Loucy (cell line): ENCODE results near the gene DXO.
"Not testable (repeated sequence)": the region's sequence is repeated elsewhere in the genome, so short reads cannot be mapped to it uniquely, and the experiment has no call there.

Source experiments
- EZH2phosphoT487 ChIP-seq: fragments of 200-600 bp; IDR thresholded peaks from 2 replicates; pipeline ENCODE4 v1.6.1; 2018; ENCODE audit warnings: antibody characterized with exemption, mild to moderate bottlenecking, moderate library complexity, borderline replicate concordance
- TF ChIP-seq, protein P1 (sequence below): fragments of 200-600 bp; sonication (generic); conservative IDR thresholded peaks from 2 replicates; pipeline ENCODE4 v1.5.1; 2014; ENCODE audit warnings: mild to moderate bottlenecking, antibody characterized with exemption, low read length

GRCh38 chr6:31981744-31982143, 9.8 kb upstream of the DXO start, which contains the start of gene C4A:
- TF ChIP-seq, protein P1, sequence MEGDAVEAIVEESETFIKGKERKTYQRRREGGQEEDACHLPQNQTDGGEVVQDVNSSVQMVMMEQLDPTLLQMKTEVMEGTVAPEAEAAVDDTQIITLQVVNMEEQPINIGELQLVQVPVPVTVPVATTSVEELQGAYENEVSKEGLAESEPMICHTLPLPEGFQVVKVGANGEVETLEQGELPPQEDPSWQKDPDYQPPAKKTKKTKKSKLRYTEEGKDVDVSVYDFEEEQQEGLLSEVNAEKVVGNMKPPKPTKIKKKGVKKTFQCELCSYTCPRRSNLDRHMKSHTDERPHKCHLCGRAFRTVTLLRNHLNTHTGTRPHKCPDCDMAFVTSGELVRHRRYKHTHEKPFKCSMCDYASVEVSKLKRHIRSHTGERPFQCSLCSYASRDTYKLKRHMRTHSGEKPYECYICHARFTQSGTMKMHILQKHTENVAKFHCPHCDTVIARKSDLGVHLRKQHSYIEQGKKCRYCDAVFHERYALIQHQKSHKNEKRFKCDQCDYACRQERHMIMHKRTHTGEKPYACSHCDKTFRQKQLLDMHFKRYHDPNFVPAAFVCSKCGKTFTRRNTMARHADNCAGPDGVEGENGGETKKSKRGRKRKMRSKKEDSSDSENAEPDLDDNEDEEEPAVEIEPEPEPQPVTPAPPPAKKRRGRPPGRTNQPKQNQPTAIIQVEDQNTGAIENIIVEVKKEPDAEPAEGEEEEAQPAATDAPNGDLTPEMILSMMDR, result not testable (repeated sequence)
- not testable (repeated sequence) for TF ChIP-seq EZH2phosphoT487
